Calu3 (cell line): Measurements from ENCODE around the gene DDC. TPM values are rescaled to one million over a fixed set of nuclear protein-coding genes. Genes with fewer than 3 reads are reported as not detected.

Source experiments
- BruUV-seq: library from RNA; stranded (reverse); fragments of 400-500 nt; replicated peaks from 2 replicates; lab custom pipeline; 2021; lab: Mats Ljungman, UMichigan
- CTCF ChIA-PET: fragments of 300-600 bp; sonication (Branson Sonifier 250); formaldehyde crosslinking; loops from one replicate; lab custom pipeline; 2022; ENCODE audit warnings: antibody characterized with exemption; lab: Charles Lee
- DNase-seq: peaks from one replicate; pipeline ENCODE4 v3.0.0; 2022
- H3K27ac Mint-ChIP-seq: one replicate; pipeline ENCODE4 v1.8.0; 2022; ENCODE audit warnings: mixed read lengths; ENCODE audit not compliant: unreplicated experiment
- H3K27me3 Mint-ChIP-seq: one replicate; pipeline ENCODE4 v1.8.0; 2022; ENCODE audit warnings: mixed read lengths; ENCODE audit not compliant: unreplicated experiment
- H3K36me3 Mint-ChIP-seq: one replicate; pipeline ENCODE4 v1.8.0; 2022; ENCODE audit warnings: mild to moderate bottlenecking, moderate library complexity, mixed read lengths; ENCODE audit not compliant: insufficient read depth, unreplicated experiment
- H3K4me1 Mint-ChIP-seq: one replicate; pipeline ENCODE4 v1.8.0; 2022; ENCODE audit warnings: mild to moderate bottlenecking, low read depth, mixed read lengths; ENCODE audit not compliant: unreplicated experiment
- H3K4me3 Mint-ChIP-seq: one replicate; pipeline ENCODE4 v1.8.0; 2022; ENCODE audit warnings: mild to moderate bottlenecking, low read depth, moderate library complexity, mixed read lengths; ENCODE audit not compliant: unreplicated experiment
- H3K9me3 Mint-ChIP-seq: one replicate; pipeline ENCODE4 v1.8.0; 2022; ENCODE audit warnings: low read depth, mixed read lengths; ENCODE audit not compliant: unreplicated experiment
- intact Hi-C: fragments of 100-400 bp; cut with micrococcal nuclease; formaldehyde crosslinking; loops from one replicate; pipeline ENCODE4 v1.10.0; 2022; ENCODE audit not compliant: unreplicated experiment
- total RNA-seq: library from RNA; stranded (reverse); gene quantifications from 2 replicates; pipeline ENCODE4 v1.2.3, GENCODE V29; 2022
- TF ChIP-seq, protein P1 (sequence below): fragments of 200-600 bp; IDR thresholded peaks from one replicate; pipeline ENCODE4 v1.8.0; 2022; ENCODE audit warnings: antibody characterized with exemption; ENCODE audit not compliant: unreplicated experiment

The DDC gene
- total RNA-seq, 1 experiment from 2014 or later, result 3.7 TPM

DNA sequence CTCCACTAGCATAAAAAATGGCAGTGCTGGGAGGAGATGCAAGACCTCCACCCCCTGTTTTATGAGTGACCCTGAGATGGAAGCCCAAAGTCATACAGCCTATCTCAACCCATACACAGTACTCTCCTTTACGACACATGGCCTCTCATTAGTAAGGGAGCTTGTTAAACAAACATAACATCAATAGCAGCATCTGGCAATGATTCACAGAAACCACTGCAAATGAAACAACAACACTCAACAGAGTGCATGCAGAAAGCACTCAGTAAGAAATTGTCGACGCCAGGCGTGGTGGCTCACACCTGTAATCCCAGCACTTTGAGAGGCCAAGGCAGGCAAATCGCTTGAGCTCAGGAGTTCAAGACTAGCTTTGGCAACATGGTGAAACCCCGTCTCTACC, 87.6 kb downstream of the DDC start:
- CTCF ChIA-PET, result interaction anchor here (0.7 kb wide), 3 partner anchors 8 to 855 kb away, joined by 3 to 4 read pairs (median 4); no protein-coding TSS in a partner anchor
- Mint-ChIP-seq H3K4me1 (no peaks in the 10 kb centered on the region), H3K9me3 (no peaks in the 10 kb centered on the region), H3K36me3 (no peaks in the 10 kb centered on the region), H3K27ac (no peak overlapping the region), H3K27me3 (no peaks in the 10 kb centered on the region), H3K4me3 (no peak overlapping the region)
- intact Hi-C loops, result no loop called here
- TF ChIP-seq, protein P1, sequence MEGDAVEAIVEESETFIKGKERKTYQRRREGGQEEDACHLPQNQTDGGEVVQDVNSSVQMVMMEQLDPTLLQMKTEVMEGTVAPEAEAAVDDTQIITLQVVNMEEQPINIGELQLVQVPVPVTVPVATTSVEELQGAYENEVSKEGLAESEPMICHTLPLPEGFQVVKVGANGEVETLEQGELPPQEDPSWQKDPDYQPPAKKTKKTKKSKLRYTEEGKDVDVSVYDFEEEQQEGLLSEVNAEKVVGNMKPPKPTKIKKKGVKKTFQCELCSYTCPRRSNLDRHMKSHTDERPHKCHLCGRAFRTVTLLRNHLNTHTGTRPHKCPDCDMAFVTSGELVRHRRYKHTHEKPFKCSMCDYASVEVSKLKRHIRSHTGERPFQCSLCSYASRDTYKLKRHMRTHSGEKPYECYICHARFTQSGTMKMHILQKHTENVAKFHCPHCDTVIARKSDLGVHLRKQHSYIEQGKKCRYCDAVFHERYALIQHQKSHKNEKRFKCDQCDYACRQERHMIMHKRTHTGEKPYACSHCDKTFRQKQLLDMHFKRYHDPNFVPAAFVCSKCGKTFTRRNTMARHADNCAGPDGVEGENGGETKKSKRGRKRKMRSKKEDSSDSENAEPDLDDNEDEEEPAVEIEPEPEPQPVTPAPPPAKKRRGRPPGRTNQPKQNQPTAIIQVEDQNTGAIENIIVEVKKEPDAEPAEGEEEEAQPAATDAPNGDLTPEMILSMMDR, result no peak
- BruUV-seq, result no TSS peak
- DNase-seq, result no peak

DNA sequence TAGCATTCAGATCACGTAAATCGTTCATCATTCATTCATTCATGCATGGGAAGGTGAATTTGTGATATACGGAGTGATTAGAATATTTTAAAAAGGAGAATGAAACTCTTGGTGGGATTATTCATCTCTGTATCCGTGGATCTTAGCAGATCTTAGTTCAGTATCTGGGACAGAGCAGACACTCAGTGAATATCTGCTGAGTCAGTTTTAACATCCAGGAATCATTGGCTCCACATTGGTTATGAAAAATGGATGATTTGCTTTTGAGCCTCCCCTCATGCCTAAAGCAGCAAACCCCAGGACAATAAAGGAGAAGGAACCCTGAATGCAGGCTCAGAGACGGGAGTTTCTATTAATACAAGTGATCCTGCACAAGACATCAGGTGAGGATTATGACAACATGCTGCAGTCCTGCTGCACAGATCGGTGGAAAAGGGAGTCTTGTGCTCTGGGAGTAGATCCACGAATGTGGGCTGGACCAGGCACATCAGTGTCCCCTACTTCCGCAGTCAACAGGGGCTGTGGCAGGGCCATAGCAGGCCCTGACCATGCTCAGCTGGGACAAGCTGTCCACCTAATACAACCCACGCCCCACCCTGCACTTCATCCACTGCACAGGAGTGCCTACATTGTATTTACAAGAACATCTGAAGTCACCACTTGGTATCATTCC, 88.1 kb downstream of the DDC start:
- DNase-seq, result no peak
- TF ChIP-seq, protein P1, result no peak
- intact Hi-C loops, result no loop called here
- CTCF ChIA-PET, result interaction anchor here (0.7 kb wide), 3 partner anchors 9 to 856 kb away, joined by 3 to 4 read pairs (median 4); no protein-coding TSS in a partner anchor
- Mint-ChIP-seq H3K36me3 (no peaks in the 10 kb centered on the region), H3K9me3 (no peaks in the 10 kb centered on the region), H3K4me3 (no peak overlapping the region), H3K4me1 (no peaks in the 10 kb centered on the region), H3K27ac (no peak overlapping the region), H3K27me3 (no peaks in the 10 kb centered on the region)
- no TSS peak for BruUV-seq

DNA sequence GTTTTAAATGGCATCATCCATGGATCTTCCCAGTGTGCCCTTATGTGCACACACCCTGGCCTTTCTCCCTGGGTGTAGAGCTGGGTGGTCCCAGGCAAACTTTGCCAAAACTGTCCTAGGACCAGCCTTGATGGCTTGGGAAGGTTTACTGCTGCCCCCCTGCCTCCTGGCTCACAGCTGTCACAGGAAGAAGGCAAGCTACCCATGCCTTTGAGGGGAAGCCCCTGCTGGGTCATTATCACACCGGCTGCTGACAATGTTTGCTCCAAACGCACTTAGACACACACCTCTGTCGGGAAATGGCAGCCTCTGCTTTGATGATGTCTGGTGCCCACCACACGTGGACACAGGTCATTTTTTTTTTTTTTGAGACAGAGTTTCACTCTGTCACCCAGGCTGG, 89.9 kb downstream of the DDC start:
- no peaks in the 10 kb centered on the region for H3K36me3 Mint-ChIP-seq
- CTCF ChIA-PET, result no interaction called here
- intact Hi-C loops, result no loop called here
- DNase-seq, result no peak
- no peaks in the 10 kb centered on the region for H3K4me1 Mint-ChIP-seq
- BruUV-seq, result no TSS peak
- H3K4me3 Mint-ChIP-seq, result no peak overlapping the region
- H3K9me3 Mint-ChIP-seq, result no peaks in the 10 kb centered on the region
- TF ChIP-seq, protein P1, result no peak
- H3K27me3 Mint-ChIP-seq, result no peaks in the 10 kb centered on the region
- H3K27ac Mint-ChIP-seq, result no peak overlapping the region

DNA sequence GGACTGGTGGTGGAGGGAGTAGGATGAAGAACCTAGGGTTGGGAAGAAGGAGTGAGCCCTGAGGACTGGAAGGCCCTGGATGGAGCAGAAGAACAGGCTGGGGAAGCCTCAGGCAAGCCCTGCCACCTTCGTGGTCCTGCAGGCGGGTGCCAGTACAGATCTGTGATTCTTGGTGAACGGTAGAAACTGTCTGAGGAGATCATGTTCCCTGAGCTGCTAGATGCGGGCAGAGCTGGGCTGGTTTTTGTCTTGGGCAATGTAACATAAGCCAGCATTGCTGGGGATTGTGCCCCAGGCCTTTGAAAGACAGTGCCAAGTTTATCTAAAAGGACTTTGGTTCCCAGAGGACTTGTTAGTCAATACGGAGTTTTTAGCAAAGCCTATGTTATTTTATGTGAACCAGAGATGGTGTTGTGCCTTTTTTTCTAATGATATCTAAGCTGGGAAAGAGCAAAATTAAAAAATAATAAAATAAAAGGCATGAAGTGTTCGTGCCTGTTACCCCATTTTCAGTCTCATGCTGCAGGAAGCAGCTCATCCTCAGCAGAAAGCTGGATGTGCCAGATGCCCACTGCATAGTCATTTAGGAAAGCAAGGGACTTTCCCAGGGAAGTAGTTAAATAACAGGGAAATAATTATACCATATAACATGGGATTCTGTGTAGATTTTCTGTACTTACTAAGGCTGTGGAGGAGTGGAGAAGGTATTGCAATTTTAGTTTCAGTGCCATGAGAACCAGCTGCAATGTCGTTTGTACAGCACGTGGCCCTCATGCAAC, 90.6 kb downstream of the DDC start:
- BruUV-seq, result no TSS peak
- Mint-ChIP-seq H3K4me1 (no peaks in the 10 kb centered on the region), H3K27ac (no peak overlapping the region), H3K4me3 (no peak overlapping the region), H3K27me3 (no peaks in the 10 kb centered on the region), H3K9me3 (no peaks in the 10 kb centered on the region), H3K36me3 (no peaks in the 10 kb centered on the region)
- DNase-seq, result no peak
- intact Hi-C loops, result no loop called here
- TF ChIP-seq, protein P1, result no peak
- CTCF ChIA-PET, result interaction anchor here (0.6 kb wide), 1 partner anchor 36 kb away, joined by 4 read pairs; no protein-coding TSS in a partner anchor
